ENCODE results near the gene MAPK8IP3.

GRCh38 chr16:1776672-1776955 lies 70.6 kb downstream of the MAPK8IP3 start:
- TF ChIP-seq POLR2A (conservative IDR thresholded peaks at IDR 0.05) (no peak), BRCA1 (IDR thresholded peaks at IDR 0.05) (no peak), BRCA1 (CRISPR knock-in tag; IDR thresholded peaks at IDR 0.05) (no peak), CREB1 (IDR thresholded peaks at IDR 0.05) (no peak), CREB1 (CRISPR knock-in tag; IDR thresholded peaks at IDR 0.05) (no peak), JUNB (CRISPR knock-in tag; conservative IDR thresholded peaks at IDR 0.05) (no peak), E2F6 (IDR thresholded peaks at IDR 0.05; ENCODE audit: borderline replicate concordance in 1 of 2, extremely low read depth in 1 of 2, insufficient read depth in 1 of 2, insufficient read length in 1 of 2, low read depth in 1 of 2, low read length in 1 of 2, poor library complexity in 1 of 2, severe bottlenecking in 1 of 2) (no peak), BRD4 (IDR thresholded peaks at IDR 0.05) (no peak)
